ENCODE data around the gene RICTOR.

- TF ChIP-seq CTCF (IDR thresholded peaks at IDR 0.05) (no peak), EZH2 (IDR thresholded peaks at IDR 0.05) (no peak), EZH2phosphoT487 (IDR thresholded peaks at IDR 0.05) (no peak)
Measured at GRCh38 chr5:39013938-39014337, 60.3 kb downstream of the RICTOR start.

Data from neural progenitor cell (in vitro differentiated cells).